Measurements from ENCODE around the gene SNAPC2.
A peak's percentile ranks its signal among the peaks of the same experiment; 100 is the strongest.

Gene SNAPC2

DNA sequence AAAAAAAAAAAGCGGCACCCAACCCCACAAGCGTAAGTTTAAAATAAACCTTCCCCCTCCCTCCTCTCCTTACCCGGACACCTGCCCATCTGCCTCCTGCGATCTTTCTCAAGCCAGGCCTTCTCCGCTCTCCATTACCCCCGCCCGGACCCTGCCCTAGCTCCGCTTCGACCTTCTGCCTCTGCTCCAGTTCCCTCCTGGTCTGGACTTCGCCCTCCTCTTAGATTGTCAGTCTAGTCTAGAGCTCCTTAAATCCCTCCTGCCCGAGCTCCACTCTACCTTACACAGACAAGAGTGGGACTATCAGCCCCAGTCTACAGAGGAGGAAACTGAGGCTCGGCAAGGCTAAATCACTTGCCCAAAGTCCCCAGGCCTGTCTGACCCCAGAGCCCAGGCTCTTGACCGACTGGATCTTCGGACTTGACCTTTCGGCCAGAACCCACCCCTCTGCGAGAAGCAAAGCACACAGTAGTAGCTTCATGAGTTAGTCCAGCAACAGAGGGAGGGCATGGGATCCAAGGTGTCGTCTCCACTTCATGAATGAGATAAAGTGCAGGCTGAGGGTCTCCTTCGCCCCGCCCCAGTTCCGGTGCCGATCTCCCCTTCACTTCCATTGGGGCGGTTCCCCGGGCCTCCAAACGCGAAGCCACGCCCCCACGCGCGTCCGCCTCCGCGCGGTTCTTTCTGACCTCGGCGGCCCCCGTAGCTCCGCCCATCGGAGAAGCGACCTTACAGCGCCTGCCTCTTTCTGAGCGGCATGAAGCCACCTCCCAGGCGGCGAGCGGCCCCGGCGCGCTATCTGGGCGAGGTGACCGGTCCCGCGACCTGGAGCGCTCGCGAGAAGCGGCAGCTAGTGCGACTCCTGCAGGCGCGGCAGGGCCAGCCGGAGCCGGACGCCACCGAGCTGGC lies at the start of gene SNAPC2:
TSS of gene SNAPC2 (plus strand) at position 729 of the 909 bp plus-strand sequence. CDS start at position 758, 29 bp downstream.
- Histone ChIP-seq H3K4me1 (ENCODE audit: control insufficient read depth in 1 of 2, insufficient read depth in 1 of 2, low read depth in 1 of 2, low read length in 1 of 2) (peaks cover 37 to 58% of the 10 kb centered on the region in 2 experiments), H3K27ac (peak within 1 kb of the TSS; percentile 95), H3K4me3 (ENCODE audit: low read depth in 1 of 2, low read length in 1 of 2) (peak within 1 kb of the TSS; percentile 76 to 100), H3K9me3 (no peaks in the 10 kb centered on the region), H3K27me3 (peaks cover 66% of the 10 kb centered on the region), H3K36me3 (no peaks in the 10 kb centered on the region)
- TF ChIP-seq CTCF (IDR thresholded peaks at IDR 0.05) = no peak

DNA sequence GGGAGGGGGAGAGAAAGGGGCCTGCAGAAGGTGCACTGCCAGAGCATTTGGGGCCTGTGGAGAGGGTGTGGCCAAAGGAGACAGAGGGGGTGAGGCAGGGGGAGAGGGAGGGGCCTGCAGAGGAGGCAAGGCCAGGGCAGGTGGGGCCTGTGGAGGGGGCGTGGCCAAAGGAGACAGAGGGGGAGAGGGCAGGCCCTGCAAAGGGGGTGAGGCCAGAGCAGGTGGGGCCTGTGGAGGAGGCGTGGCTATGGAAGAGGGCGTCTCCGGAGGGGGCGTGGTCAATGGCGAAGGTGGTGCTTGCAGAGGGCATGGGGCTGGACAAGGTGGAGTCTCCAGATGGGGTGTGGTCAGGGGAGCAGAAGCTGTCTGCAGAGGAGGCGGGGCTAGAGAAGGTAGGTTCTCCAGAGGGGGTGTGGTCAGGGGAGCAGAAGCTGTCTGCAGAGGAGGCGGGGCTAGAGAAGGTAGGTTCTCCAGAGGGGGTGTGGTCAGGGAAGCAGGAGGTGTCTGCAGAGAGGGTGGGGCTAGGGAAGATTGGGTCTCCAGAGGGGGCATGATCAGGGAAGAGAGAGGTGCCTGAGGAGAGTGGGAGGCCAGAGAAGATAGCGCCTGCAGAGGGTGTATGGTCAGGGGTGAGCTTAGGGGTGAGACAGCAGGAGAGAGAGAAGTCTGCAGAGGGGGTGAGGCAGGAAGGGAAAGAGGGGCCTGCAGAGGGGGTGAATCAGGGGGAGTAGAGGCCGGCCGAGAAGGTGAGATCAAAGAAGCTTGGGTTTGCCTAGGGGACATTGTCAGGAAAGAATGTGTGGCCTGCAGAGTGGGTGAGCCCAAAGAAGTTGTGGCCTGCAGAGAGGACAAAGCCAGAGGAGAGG lies 49.3 kb upstream of the SNAPC2 start:
- no peak overlapping the region for H3K4me3 ChIP-seq (ENCODE audit: low read depth in 1 of 2, low read length in 1 of 2)
- no peaks in the 10 kb centered on the region for H3K36me3 ChIP-seq
- H3K9me3 ChIP-seq = no peaks in the 10 kb centered on the region
- no peak for TF ChIP-seq CTCF (IDR thresholded peaks at IDR 0.05)
- peaks cover 94% of the 10 kb centered on the region for H3K27me3 ChIP-seq
- H3K27ac ChIP-seq = no peak overlapping the region
- H3K4me1 ChIP-seq (ENCODE audit: control insufficient read depth in 1 of 2, insufficient read depth in 1 of 2, low read depth in 1 of 2, low read length in 1 of 2) = peaks cover 33 to 39% of the 10 kb centered on the region in 2 experiments

DNA sequence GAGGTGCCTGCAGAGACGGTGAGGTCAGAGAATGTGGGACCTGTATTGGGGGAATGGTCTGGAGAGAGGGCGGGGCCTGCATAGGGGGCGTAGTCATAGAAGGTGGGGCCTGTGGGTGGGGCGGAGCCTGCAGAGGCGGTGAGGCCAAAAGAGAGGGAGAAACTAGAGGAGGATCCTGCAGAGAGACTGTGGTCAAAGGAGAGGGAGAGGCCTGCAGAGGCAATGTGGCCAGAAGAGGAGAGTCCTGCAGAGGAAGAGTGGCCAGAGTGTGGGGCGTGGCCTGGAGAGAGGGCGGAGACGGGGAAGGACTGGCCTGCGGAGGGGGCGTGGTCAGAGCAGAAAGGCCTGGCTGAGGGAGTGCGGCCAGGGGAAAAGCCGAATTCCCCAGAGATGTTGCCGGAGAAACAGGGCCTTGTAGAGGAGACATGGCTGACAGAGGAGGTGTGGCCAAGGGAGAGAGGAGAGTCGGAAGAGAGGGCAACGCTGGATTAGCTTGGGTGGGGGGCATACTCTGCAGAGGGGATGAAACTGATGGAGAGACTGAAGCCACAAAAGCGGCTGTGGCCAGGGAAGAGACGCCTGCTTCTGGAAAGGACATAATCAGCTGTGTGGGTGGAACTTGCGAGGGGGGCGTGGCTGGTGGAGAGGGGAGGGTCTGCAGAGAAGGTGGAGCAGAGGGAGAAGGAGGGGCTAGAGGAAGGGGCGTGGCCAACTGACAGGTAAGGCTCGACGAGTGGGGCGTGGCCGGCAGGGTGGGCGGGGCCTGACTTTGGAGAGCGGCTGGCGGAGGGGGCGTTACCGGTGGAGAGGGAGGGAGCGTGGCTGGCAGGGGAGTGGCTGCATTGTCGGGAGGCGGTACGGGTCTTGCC lies 48.5 kb upstream of the SNAPC2 start:
- no peak overlapping the region for H3K27ac ChIP-seq
- no peaks in the 10 kb centered on the region for H3K9me3 ChIP-seq
- H3K36me3 ChIP-seq = no peaks in the 10 kb centered on the region
- no peak overlapping the region for H3K4me3 ChIP-seq (ENCODE audit: low read depth in 1 of 2, low read length in 1 of 2)
- no peak for TF ChIP-seq CTCF (IDR thresholded peaks at IDR 0.05)
- H3K4me1 ChIP-seq (ENCODE audit: control insufficient read depth in 1 of 2, insufficient read depth in 1 of 2, low read depth in 1 of 2, low read length in 1 of 2) = peaks cover 33 to 39% of the 10 kb centered on the region in 2 experiments
- peaks cover 94% of the 10 kb centered on the region for H3K27me3 ChIP-seq

GRCh38 chr19:7872306-7873204 lies 47.6 kb upstream of the SNAPC2 start:
- H3K4me3 ChIP-seq (ENCODE audit: low read depth in 1 of 2, low read length in 1 of 2) = no peak overlapping the region
- no peak overlapping the region for H3K27ac ChIP-seq
- TF ChIP-seq CTCF (IDR thresholded peaks at IDR 0.05) = no peak
- no peaks in the 10 kb centered on the region for H3K9me3 ChIP-seq
- H3K27me3 ChIP-seq = peaks cover 94% of the 10 kb centered on the region
- peaks cover 33 to 39% of the 10 kb centered on the region in 2 experiments for H3K4me1 ChIP-seq (ENCODE audit: control insufficient read depth in 1 of 2, insufficient read depth in 1 of 2, low read depth in 1 of 2, low read length in 1 of 2)
- H3K36me3 ChIP-seq = no peaks in the 10 kb centered on the region
